ENCODE results near the gene MRPL49.
"Not testable (repeated sequence)": the region's sequence is repeated elsewhere in the genome, so short reads cannot be mapped to it uniquely, and the experiment has no call there.

Gene MRPL49

GRCh38 chr11:65117206-65118096, 4.7 kb upstream of the MRPL49 start, which contains the start of gene ZNHIT2:
Gene ZNHIT2 (minus strand): TSS chr11:65117701. CDS start chr11:65117653, 48 bp downstream.
- FAIRE-seq (peak; percentile 92), DNase-seq (ENCODE audit: low spot score) (peak; percentile 93)

- DNase-seq (ENCODE audit: low spot score), result no peak
- no peak for FAIRE-seq
Measured at GRCh38 chr11:65118097-65118837, 3.9 kb upstream of the MRPL49 start.

GRCh38 chr11:65118891-65119669, 3.0 kb upstream of the MRPL49 start:
- FAIRE-seq; DNase-seq (ENCODE audit: low spot score): not testable (repeated sequence)

- DNase-seq (ENCODE audit: low spot score) (no peak), FAIRE-seq (no peak)
Measured at GRCh38 chr11:65119670-65119995, 2.5 kb upstream of the MRPL49 start.

- no peak for FAIRE-seq
- DNase-seq (ENCODE audit: low spot score), result no peak
Measured at GRCh38 chr11:65120831-65121230, 1.3 kb upstream of the MRPL49 start.

- no peak for FAIRE-seq
- DNase-seq (ENCODE audit: low spot score), result no peak
Measured at GRCh38 chr11:65121447-65121864, 665 bp upstream of the MRPL49 start.

GRCh38 chr11:65124480-65125196, 2.5 kb downstream of the MRPL49 start:
- no peak for FAIRE-seq

GRCh38 chr11:65125197-65126056, 3.3 kb downstream of the MRPL49 start:
- FAIRE-seq (no peak), DNase-seq (ENCODE audit: low spot score) (no peak)

More at GRCh38 chr11:65124480-65125196, 2.5 kb downstream of the MRPL49 start:
- DNase-seq (ENCODE audit: low spot score), result no peak

- DNase-seq (ENCODE audit: low spot score) (no peak), FAIRE-seq (no peak)
Measured at GRCh38 chr11:65126624-65127274, 4.6 kb downstream of the MRPL49 start.

- no peak for FAIRE-seq
- no peak for DNase-seq (ENCODE audit: low spot score)
Measured at GRCh38 chr11:65127473-65128181, 5.5 kb downstream of the MRPL49 start.

- FAIRE-seq (no peak), DNase-seq (ENCODE audit: low spot score) (no peak)
Measured at GRCh38 chr11:65128182-65129145, 6.3 kb downstream of the MRPL49 start.

- DNase-seq (ENCODE audit: low spot score) (no peak), FAIRE-seq (no peak)
Measured at GRCh38 chr11:65129649-65130441, 7.7 kb downstream of the MRPL49 start.

- DNase-seq (ENCODE audit: low spot score) (no peak), FAIRE-seq (no peak)
Measured at GRCh38 chr11:65130631-65131416, 8.7 kb downstream of the MRPL49 start.

- no peak for DNase-seq (ENCODE audit: low spot score)
- no peak for FAIRE-seq
Measured at GRCh38 chr11:65131417-65131776, 9.3 kb downstream of the MRPL49 start.

GRCh38 chr11:65131895-65132237, 9.7 kb downstream of the MRPL49 start:
- no peak for DNase-seq (ENCODE audit: low spot score)
- FAIRE-seq, result no peak

GRCh38 chr11:65132238-65132987, 10.3 kb downstream of the MRPL49 start:
- no peak for DNase-seq (ENCODE audit: low spot score)

More at GRCh38 chr11:65132238-65132987, 10.3 kb downstream of the MRPL49 start:
- no peak for FAIRE-seq

Data from RCC 7860 (cell line).